Esophagus muscularis mucosa (tissue), 3 donors: ENCODE data around the gene GPR62.

Experiments
- POLR2A ChIP-seq: fragments of 450-650 bp; IDR thresholded peaks from one replicate; pipeline ENCODE4 v1.6.1; 2017; ENCODE audit warnings: antibody characterized with exemption, moderate library complexity, mild to moderate bottlenecking, low read depth
- TF ChIP-seq, protein P1 (sequence below), 3 experiments: fragments of 200-600 bp in 2 of 3; fragments of 450-650 bp in 1 of 3; sonication (generic) in 2 of 3; IDR thresholded peaks; one replicate each; pipeline ENCODE4 v1.5.1; 2017 to 2019; ENCODE audit warnings: antibody characterized with exemption in 3 of 3, mild to moderate bottlenecking in 2 of 3, moderate library complexity in 1 of 3

DNA sequence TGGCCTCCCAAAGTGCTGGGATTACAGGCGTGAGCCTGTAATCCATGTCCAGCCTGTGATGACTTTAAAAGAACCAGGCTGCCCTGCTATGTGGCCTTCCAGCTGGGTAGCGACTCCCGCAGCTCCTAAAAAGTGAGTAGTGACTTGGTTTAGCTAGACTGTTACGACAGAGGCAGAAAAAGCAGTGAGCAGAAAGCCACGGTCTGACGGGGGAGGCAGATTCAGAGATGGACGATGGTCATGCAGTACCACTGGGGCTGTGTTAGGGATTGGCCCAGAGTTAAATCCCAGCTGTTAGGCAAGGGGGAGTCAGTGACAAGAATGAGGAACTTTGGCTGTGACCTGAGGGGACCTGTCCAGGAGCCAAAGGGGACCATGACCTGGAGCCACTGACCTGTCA, 43.6 kb downstream of the GPR62 start:
- TF ChIP-seq, protein P1, sequence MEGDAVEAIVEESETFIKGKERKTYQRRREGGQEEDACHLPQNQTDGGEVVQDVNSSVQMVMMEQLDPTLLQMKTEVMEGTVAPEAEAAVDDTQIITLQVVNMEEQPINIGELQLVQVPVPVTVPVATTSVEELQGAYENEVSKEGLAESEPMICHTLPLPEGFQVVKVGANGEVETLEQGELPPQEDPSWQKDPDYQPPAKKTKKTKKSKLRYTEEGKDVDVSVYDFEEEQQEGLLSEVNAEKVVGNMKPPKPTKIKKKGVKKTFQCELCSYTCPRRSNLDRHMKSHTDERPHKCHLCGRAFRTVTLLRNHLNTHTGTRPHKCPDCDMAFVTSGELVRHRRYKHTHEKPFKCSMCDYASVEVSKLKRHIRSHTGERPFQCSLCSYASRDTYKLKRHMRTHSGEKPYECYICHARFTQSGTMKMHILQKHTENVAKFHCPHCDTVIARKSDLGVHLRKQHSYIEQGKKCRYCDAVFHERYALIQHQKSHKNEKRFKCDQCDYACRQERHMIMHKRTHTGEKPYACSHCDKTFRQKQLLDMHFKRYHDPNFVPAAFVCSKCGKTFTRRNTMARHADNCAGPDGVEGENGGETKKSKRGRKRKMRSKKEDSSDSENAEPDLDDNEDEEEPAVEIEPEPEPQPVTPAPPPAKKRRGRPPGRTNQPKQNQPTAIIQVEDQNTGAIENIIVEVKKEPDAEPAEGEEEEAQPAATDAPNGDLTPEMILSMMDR (IDR thresholded peaks at IDR 0.05) = no peak
- TF ChIP-seq POLR2A = no peak
